GM12878 (cell line): ENCODE measurements around the gene TGFB3. TPM values are rescaled to one million over a fixed set of nuclear protein-coding genes. Genes with fewer than 3 reads are reported as not detected.

Experiments used
- ATAC-seq: fragments of 200-7000 bp; cut with Tn5 transposase; 3 replicates; pipeline ENCODE4 v1.9.1; 2020; ENCODE audit warnings: mild to moderate bottlenecking, moderate library complexity
- BruUV-seq: library from RNA; stranded (reverse); fragments of 400-500 nt; replicated peaks from 2 replicates; lab custom pipeline; 2021; lab: Mats Ljungman, UMichigan
- CTCF ChIA-PET: fragments of 300-600 bp; sonication (Branson Sonifier 250); formaldehyde crosslinking; extraction: SDS; loops from one replicate; lab custom pipeline; 2021; ENCODE audit warnings: inconsistent platforms; lab: Yijun Ruan, JAX
- POLR2A ChIA-PET: fragments of 350-600 bp; formaldehyde crosslinking; extraction: SDS; loops from one replicate; lab custom pipeline; 2021; ENCODE audit warnings: inconsistent platforms; lab: Charles Lee
- RAD21 ChIA-PET: fragments of 300-600 bp; sonication (Branson Sonifier 250); formaldehyde crosslinking; loops from one replicate; lab custom pipeline; 2023; ENCODE audit warnings: antibody characterized with exemption; ENCODE audit not compliant: unreplicated experiment; lab: Charles Lee
- SMC1A ChIA-PET: fragments of 300-600 bp; sonication (Branson Sonifier 250); formaldehyde crosslinking; loops from one replicate; lab custom pipeline; 2023; ENCODE audit not compliant: unreplicated experiment, uncharacterized antibody; lab: Charles Lee
- DNase-seq: peaks from one replicate; pipeline ENCODE4 v3.0.0-alpha.2; 2011; ENCODE audit warnings: low read depth, low spot score
- FAIRE-seq: peaks from 3 replicates; lab custom pipeline; 2011; peaks lifted over from hg19 to GRCh38; lab: Jason Lieb, UNC
- H2AFZ ChIP-seq: 2 replicates; pipeline ENCODE4 v1.6.0; 2011; ENCODE audit warnings: low read depth, low read length, control low read depth; ENCODE audit not compliant: control insufficient read depth
- H3K27ac ChIP-seq: 2 replicates; pipeline ENCODE4 v1.5.1; 2011; ENCODE audit warnings: control low read depth; ENCODE audit not compliant: control insufficient read depth, insufficient read depth
- H3K27me3 ChIP-seq, 2 experiments: replicated peaks in 1 of 2; 2 replicates each; pipeline versions ENCODE4 v1.6.0 to v1.6.1; 2011; ENCODE audit warnings: low read length in 1 of 2; ENCODE audit not compliant: control insufficient read depth in 2 of 2, insufficient read depth in 2 of 2
- H3K36me3 ChIP-seq, 2 experiments: 2 replicates each; pipeline ENCODE4 v1.5.1; 2011; ENCODE audit warnings: low read length in 1 of 2; ENCODE audit not compliant: control insufficient read depth in 2 of 2, insufficient read depth in 2 of 2
- H3K4me1 ChIP-seq: 2 replicates; pipeline ENCODE4 v1.6.1; 2011; ENCODE audit warnings: mild to moderate bottlenecking, low read length, moderate library complexity, mixed read lengths; ENCODE audit not compliant: control insufficient read depth, insufficient read depth
- H3K4me2 ChIP-seq: 2 replicates; pipeline ENCODE4 v1.6.0; 2011; ENCODE audit warnings: control low read depth; ENCODE audit not compliant: control insufficient read depth, insufficient read depth
- H3K4me3 ChIP-seq: fragments of 200-600 bp; sonication (generic); 2 replicates; pipeline ENCODE4 v1.5.1; 2016
- H3K79me2 ChIP-seq: 2 replicates; pipeline ENCODE4 v1.6.0; 2011; ENCODE audit warnings: low read length; ENCODE audit not compliant: control insufficient read depth, insufficient read depth
- H3K9ac ChIP-seq: 2 replicates; pipeline ENCODE4 v1.8.0; 2011; ENCODE audit warnings: low read length, control low read depth, mixed read lengths; ENCODE audit not compliant: control insufficient read depth, insufficient read depth
- H3K9me3 ChIP-seq: replicated peaks from 3 replicates; pipeline ENCODE4 v1.5.1; 2011; ENCODE audit warnings: mild to moderate bottlenecking, low read length; ENCODE audit not compliant: control insufficient read depth, insufficient read depth
- H4K20me1 ChIP-seq: 2 replicates; pipeline ENCODE4 v1.6.0; 2011; ENCODE audit not compliant: control insufficient read depth, insufficient read depth
- ASH2L ChIP-seq: fragments of 300-600, 200-600 bp; sonication (generic); IDR thresholded peaks from 2 replicates; pipeline ENCODE4 v1.6.1; 2017; ENCODE audit warnings: low read depth, mild to moderate bottlenecking, borderline replicate concordance
- BHLHE40 ChIP-seq, 2 experiments: fragments of 450-650 bp in 1 of 2; IDR thresholded peaks; 2 replicates each; pipeline ENCODE4 v1.6.1; 2011 to 2017; ENCODE audit warnings: low read depth in 2 of 2, borderline replicate concordance in 1 of 2, improper control_type of control experiment in 1 of 2, low read length in 1 of 2, mild to moderate bottlenecking in 1 of 2
- CBX5 ChIP-seq: sonication (generic); IDR thresholded peaks from 2 replicates; pipeline ENCODE4 v1.6.1; 2016; ENCODE audit warnings: low read depth, moderate library complexity, mild to moderate bottlenecking, inconsistent platforms
- CTCF ChIP-seq, 3 experiments: IDR thresholded peaks in 2 of 3; conservative IDR thresholded peaks in 1 of 3; 2 replicates each; pipeline ENCODE4 v1.5.1; 2011; ENCODE audit warnings: low read depth in 3 of 3, low read length in 3 of 3, mild to moderate bottlenecking in 3 of 3, control low read depth in 2 of 3, moderate library complexity in 2 of 3, inconsistent platforms in 1 of 3, mixed read lengths in 1 of 3; ENCODE audit not compliant: control insufficient read depth in 2 of 3, insufficient read depth in 1 of 3; ENCODE audit errors: extremely low read depth in 1 of 3
- E4F1 ChIP-seq: fragments of 450-650 bp; IDR thresholded peaks from 2 replicates; pipeline ENCODE4 v1.6.1; 2018; ENCODE audit warnings: borderline replicate concordance, mild to moderate bottlenecking; ENCODE audit not compliant: partially characterized antibody
- ELK1 ChIP-seq: IDR thresholded peaks from 2 replicates; pipeline ENCODE4 v1.6.1; 2012; ENCODE audit warnings: low read depth, low read length, improper control_type of control experiment
- EZH2 ChIP-seq: IDR thresholded peaks from 2 replicates; pipeline ENCODE4 v1.6.1; 2012; ENCODE audit warnings: low read depth, mild to moderate bottlenecking, control low read depth, inconsistent platforms, low read length, borderline replicate concordance; ENCODE audit not compliant: control insufficient read depth
- GABPA ChIP-seq: IDR thresholded peaks from 2 replicates; pipeline ENCODE4 v1.6.1; 2014; ENCODE audit warnings: antibody characterized with exemption, low read depth, mild to moderate bottlenecking, inconsistent platforms
- HDAC2 ChIP-seq: fragments of 200-600 bp; sonication (generic); IDR thresholded peaks from 2 replicates; pipeline ENCODE4 v1.6.1; 2017
- IKZF1 ChIP-seq: fragments of 450-650 bp; conservative IDR thresholded peaks from 2 replicates; pipeline ENCODE4 v1.6.1; 2017; ENCODE audit warnings: antibody characterized with exemption, mild to moderate bottlenecking
- MAX ChIP-seq: IDR thresholded peaks from 2 replicates; pipeline ENCODE4 v1.6.1; 2012; ENCODE audit warnings: low read depth, low read length, improper control_type of control experiment
- PKNOX1 ChIP-seq: fragments of 450-650 bp; IDR thresholded peaks from 2 replicates; pipeline ENCODE4 v1.6.1; 2016; ENCODE audit warnings: mild to moderate bottlenecking
- RUNX3 ChIP-seq: IDR thresholded peaks from 2 replicates; pipeline ENCODE4 v1.6.1; 2012; ENCODE audit warnings: low read length, inconsistent platforms
- SPI1 ChIP-seq: IDR thresholded peaks from 2 replicates; pipeline ENCODE4 v1.6.1; 2011; ENCODE audit warnings: low read depth, mild to moderate bottlenecking, low read length, moderate library complexity, borderline replicate concordance; ENCODE audit not compliant: insufficient read depth
- SUPT20H ChIP-seq: IDR thresholded peaks from 2 replicates; pipeline ENCODE4 v1.6.1; 2011; ENCODE audit warnings: low read depth, mild to moderate bottlenecking, low read length, moderate library complexity, borderline replicate concordance; ENCODE audit not compliant: control insufficient read depth
- ZBED1 ChIP-seq: IDR thresholded peaks from 2 replicates; pipeline ENCODE4 v1.6.1; 2016; ENCODE audit warnings: borderline replicate concordance
- WGBS: methylation state at CpG from one replicate; pipeline ENCODE4 v1.1.6; 2016; ENCODE audit warnings: low lambda C conversion rate; ENCODE audit not compliant: insufficient replicate concordance, insufficient coverage; ENCODE audit errors: missing lambda C conversion rate; 5-methylcytosine and 5-hydroxymethylcytosine counted together
- in situ Hi-C: fragments of 300-500 bp; cut with MboI; formaldehyde crosslinking; loops from 9 replicates; pipeline ENCODE4 v1.14.3; 2018; ENCODE audit warnings: mixed read lengths
- intact Hi-C: fragments of 100-400 bp; cut with micrococcal nuclease; formaldehyde crosslinking; loops from one replicate; pipeline ENCODE4 v1.14.2; 2022; ENCODE audit not compliant: unreplicated experiment
- polyA plus RNA-seq, 11 experiments: library from polyadenylated mRNA; depleted of rRNA in 4 of 11; unstranded in 6 of 11; stranded (reverse) in 5 of 11; fragments of >200 nt; fragmentation: Nextera tagmentation in 4 of 11; fragmentation: Illumina TruSeq in 1 of 11; extraction: Ambion mirVana in 4 of 11; extraction: Trizol in 1 of 11; gene quantifications; 1 replicate in 1 of 11; 2 replicates in 10 of 11; pipeline versions ENCODE4 v1.2.1 to v1.2.3, GENCODE V29; 2011 to 2016; ENCODE audit warnings: inconsistent platforms in 2 of 11, missing spikeins in 2 of 11, low read depth in 1 of 11
- total RNA-seq, 4 experiments: library from RNA; depleted of rRNA in 3 of 4; stranded (reverse); fragments of >200 nt in 3 of 4; fragmentation: Illumina TruSeq in 1 of 4; extraction: Trizol in 1 of 4; gene quantifications; 2 replicates each; pipeline versions ENCODE4 v1.2.1 to v1.2.3, GENCODE V29; 2013 to 2021

Gene TGFB3
- total and polyA plus RNA-seq, 10 of the 15 experiments (the other 5 are each of a cell fraction or from before 2014, with no cell fraction given): 0.27 to 2.6 (median 0.82) TPM

- Histone ChIP-seq H3K36me3 (no peaks in the 10 kb centered on the region), H3K4me3 (no peak overlapping the region), H3K9me3 (no peaks in the 10 kb centered on the region), H3K27ac (no peak overlapping the region), H3K4me1 (peaks cover 11% of the 10 kb centered on the region), H3K27me3 (no peaks in the 10 kb centered on the region), H3K4me2 (no peak overlapping the region), H3K9ac (no peak overlapping the region), H3K79me2 (no peaks in the 10 kb centered on the region), H2AFZ (no peak overlapping the region), H4K20me1 (no peaks in the 10 kb centered on the region)
- CTCF ChIA-PET: interaction anchor here (0.7 to 3.0 kb wide), 10 partner anchors 8 to 394 kb away, joined by 3 to 16 read pairs (median 4); partner anchors contain the start of genes IFT43 and TGFB3
- DNase-seq (peak; percentile 47), FAIRE-seq (no peak), ATAC-seq (peak; percentile 98)
- in situ Hi-C loops (no loop called here), intact Hi-C loops (no loop called here)
- SMC1A ChIA-PET: interaction anchor here (0.9 to 2.6 kb wide), 6 partner anchors 11 to 585 kb away, joined by 3 to 15 read pairs (median 4); no protein-coding TSS in a partner anchor
- RAD21 ChIA-PET: interaction anchor here (1.8 to 2.0 kb wide), 2 partner anchors 87 to 284 kb away, joined by 6 to 7 read pairs; no protein-coding TSS in a partner anchor
- POLR2A ChIA-PET: no interaction called here
- BruUV-seq: no TSS peak
- WGBS: 0% methylated on average over 1 of the region's 1 CpG
- TF ChIP-seq SUPT20H (no peak), GABPA (no peak), SPI1 (no peak), BHLHE40 (IDR thresholded peaks at IDR 0.05; ENCODE audit: borderline replicate concordance in 1 of 2, low read depth in 2 of 2, low read length in 1 of 2) (no peak), RUNX3 (peak; percentile 77), EZH2 (no peak), HDAC2 (no peak), IKZF1 (peak; percentile 62), ZBED1 (no peak), CTCF (IDR thresholded peaks at IDR 0.05 in 2 of 3, conservative IDR thresholded peaks at IDR 0.05 in 1 of 3; ENCODE audit: control insufficient read depth in 2 of 3, extremely low read depth in 1 of 3, insufficient read depth in 1 of 3, low read depth in 3 of 3, low read length in 3 of 3) (peak in 2 of 3 experiments; percentile 4 to 8; a peak in 1 of 6 replicates), CBX5 (no peak), MAX (no peak), PKNOX1 (no peak), ELK1 (no peak), E4F1 (no peak), ASH2L (no peak)
Observed at GRCh38 chr14:75993567-75994041, 11.8 kb upstream of the TGFB3 start.
